Pons (tissue), 1 donor: ENCODE measurements around the gene PCDHGB3.

Experiments
- DNase-seq: peaks from one replicate; pipeline ENCODE4 v3.0.0-alpha.2; 2016; ENCODE audit warnings: low spot score

PCDHGB3 gene

DNA sequence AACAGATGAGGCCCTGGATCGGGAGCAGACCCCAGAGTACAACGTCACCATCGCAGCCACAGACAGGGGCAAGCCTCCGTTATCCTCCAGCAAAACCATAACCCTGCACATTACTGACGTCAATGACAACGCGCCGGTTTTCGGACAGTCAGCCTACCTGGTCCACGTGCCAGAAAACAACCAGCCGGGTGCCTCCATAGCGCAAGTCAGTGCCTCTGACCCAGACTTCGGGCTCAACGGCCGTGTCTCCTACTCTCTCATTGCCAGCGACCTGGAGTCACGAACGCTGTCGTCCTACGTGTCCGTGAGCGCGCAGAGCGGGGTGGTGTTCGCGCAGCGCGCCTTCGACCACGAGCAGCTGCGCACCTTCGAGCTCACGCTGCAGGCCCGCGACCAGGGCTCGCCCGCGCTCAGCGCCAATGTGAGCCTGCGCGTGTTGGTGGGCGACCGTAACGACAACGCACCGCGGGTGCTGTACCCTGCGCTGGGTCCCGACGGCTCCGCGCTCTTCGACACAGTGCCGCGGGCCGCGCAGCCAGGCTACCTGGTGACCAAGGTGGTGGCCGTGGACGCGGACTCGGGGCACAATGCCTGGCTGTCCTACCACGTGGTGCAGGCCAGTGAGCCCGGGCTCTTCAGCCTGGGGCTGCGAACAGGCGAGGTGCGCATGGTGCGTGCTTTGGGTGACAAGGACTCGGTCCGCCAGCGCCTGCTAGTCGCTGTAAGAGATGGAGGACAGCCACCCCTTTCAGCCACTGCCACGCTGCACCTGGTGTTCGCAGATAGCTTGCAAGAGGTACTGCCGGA lies 49.2 kb downstream of the PCDHGB3 start:
- no peak for DNase-seq

DNA sequence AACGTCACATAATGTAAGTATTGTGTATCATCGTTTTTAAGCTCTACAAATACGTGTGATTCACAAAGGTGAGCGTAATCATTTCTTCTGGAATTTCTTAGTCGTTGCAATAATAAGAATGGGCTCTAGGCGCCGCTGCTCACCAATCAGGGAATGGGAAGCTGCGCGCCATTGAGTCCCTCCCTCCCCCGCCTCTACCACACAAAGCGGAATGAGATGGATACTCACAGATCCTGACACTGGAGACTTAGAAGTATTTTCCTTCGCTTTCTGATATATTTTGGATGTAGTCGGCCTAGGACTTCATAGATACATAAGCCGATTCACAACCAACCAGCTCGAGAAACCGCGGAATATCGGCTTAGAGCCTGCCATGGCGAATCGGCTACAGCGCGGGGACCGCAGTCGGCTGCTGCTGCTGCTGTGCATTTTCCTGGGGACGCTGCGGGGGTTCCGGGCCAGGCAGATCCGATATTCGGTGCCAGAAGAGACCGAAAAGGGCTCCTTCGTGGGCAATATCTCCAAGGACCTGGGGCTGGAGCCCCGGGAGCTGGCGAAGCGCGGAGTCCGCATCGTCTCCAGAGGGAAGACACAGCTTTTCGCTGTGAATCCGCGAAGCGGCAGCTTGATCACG lies 50.9 kb downstream of the PCDHGB3 start, which contains the start of gene PCDHGA11:
Gene PCDHGA11 (plus strand): TSS at position 197 of the 634 bp plus-strand sequence. CDS start 177 bp downstream, at position 374.
- DNase-seq, result no peak

DNA sequence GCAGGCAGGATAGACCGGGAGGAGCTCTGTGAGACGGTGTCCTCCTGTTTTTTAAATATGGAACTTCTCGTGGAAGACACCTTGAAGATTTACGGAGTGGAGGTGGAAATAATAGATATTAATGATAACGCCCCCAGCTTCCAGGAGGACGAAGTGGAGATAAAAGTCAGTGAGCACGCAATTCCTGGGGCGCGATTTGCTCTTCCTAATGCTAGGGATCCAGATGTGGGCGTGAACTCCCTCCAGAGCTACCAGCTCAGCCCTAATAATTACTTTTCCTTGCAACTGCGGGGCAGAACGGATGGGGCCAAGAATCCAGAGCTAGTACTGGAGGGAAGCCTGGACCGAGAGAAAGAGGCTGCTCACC lies 51.4 kb downstream of the PCDHGB3 start:
- DNase-seq, result no peak
